ENCODE results near the gene CD83. TPM values are rescaled to one million over a fixed set of nuclear protein-coding genes. Genes with fewer than 3 reads are reported as not detected.
"Not testable (repeated sequence)": the region's sequence is repeated elsewhere in the genome, so short reads cannot be mapped to it uniquely, and the experiment has no call there.

The CD83 gene
- total RNA-seq, 1 experiment from 2014 or later = 7.0 TPM

- Histone ChIP-seq H4K5ac (ENCODE audit: insufficient read length, low read depth, low read length) (no peak overlapping the region), H2AK5ac (ENCODE audit: insufficient read length, low read length) (no peak overlapping the region), H3K79me1 (ENCODE audit: insufficient read depth, low read depth, low read length, poor library complexity, severe bottlenecking) (no peaks in the 10 kb centered on the region), H3K4me1 (ENCODE audit: insufficient read depth, low read length) (0 out of 2 replicates have a peak, but pooled peaks cover 2% of the 10 kb centered on the region), H3K4me2 (ENCODE audit: insufficient read depth, insufficient read length, low read length) (no peak overlapping the region), H4K8ac (replicated peaks; ENCODE audit: insufficient read length, low read depth, low read length) (no peak overlapping the region), H3K4ac (ENCODE audit: low read depth, low read length) (no peak overlapping the region), H2BK15ac (ENCODE audit: low read depth, low read length) (no peak overlapping the region), H3K27me3 (ENCODE audit: insufficient read depth, low read length) (no peaks in the 10 kb centered on the region; the same call in 1 of the 2 replicates), H4K91ac (ENCODE audit: insufficient read length, low read depth, low read length) (no peak overlapping the region), H2AFZ (ENCODE audit: low read length) (no peak overlapping the region), H3K27ac (ENCODE audit: insufficient read length, low read depth, low read length) (no peak overlapping the region), H3K14ac (ENCODE audit: insufficient read depth, low read length) (no peak overlapping the region), H3K23me2 (ENCODE audit: insufficient read length, low read depth, low read length, poor library complexity, severe bottlenecking) (no peaks in the 10 kb centered on the region), H2BK5ac (ENCODE audit: insufficient read length, low read length) (no peak overlapping the region), H2BK120ac (ENCODE audit: low read depth, low read length, poor library complexity, severe bottlenecking) (no peak overlapping the region), H3K56ac (ENCODE audit: insufficient read length, low read depth, low read length) (no peak overlapping the region), H3K9ac (ENCODE audit: extremely low read depth, insufficient read length, low read length) (no peak overlapping the region), H3K9me3 (ENCODE audit: control insufficient read depth, low read depth, low read length) (no peaks in the 10 kb centered on the region), H3K18ac (ENCODE audit: insufficient read length, low read depth, low read length) (no peak overlapping the region), H3T11ph (ENCODE audit: low read length) (no peak overlapping the region), H2BK20ac (ENCODE audit: low read depth, low read length, poor library complexity, severe bottlenecking) (no peak overlapping the region), H3K23ac (ENCODE audit: insufficient read length, low read depth, low read length) (no peak overlapping the region), H2BK12ac (ENCODE audit: insufficient read length, low read depth, low read length) (no peak overlapping the region), H3K79me2 (ENCODE audit: insufficient read depth, low read length) (no peaks in the 10 kb centered on the region), H4K20me1 (ENCODE audit: control insufficient read depth, insufficient read depth, insufficient read length) (no peaks in the 10 kb centered on the region)
- no peak for DNase-seq
- Mint-ChIP-seq H3K4me3 (no peak overlapping the region), H3K36me3 (ENCODE audit: insufficient read depth in 1 of 3, low read depth in 3 of 3) (no peaks in the 10 kb centered on the region), H3K4me1 (peaks cover 6% of the 10 kb centered on the region in 2 experiments; a peak in 3 of 4 replicates), H3K27me3 (ENCODE audit: low read depth) (peaks cover 6% of the 10 kb centered on the region), H3K9me3 (no peaks in the 10 kb centered on the region; a peak in 1 of 5 replicates), H3K27ac (no peak overlapping the region)
- TF ChIP-seq, protein P1, sequence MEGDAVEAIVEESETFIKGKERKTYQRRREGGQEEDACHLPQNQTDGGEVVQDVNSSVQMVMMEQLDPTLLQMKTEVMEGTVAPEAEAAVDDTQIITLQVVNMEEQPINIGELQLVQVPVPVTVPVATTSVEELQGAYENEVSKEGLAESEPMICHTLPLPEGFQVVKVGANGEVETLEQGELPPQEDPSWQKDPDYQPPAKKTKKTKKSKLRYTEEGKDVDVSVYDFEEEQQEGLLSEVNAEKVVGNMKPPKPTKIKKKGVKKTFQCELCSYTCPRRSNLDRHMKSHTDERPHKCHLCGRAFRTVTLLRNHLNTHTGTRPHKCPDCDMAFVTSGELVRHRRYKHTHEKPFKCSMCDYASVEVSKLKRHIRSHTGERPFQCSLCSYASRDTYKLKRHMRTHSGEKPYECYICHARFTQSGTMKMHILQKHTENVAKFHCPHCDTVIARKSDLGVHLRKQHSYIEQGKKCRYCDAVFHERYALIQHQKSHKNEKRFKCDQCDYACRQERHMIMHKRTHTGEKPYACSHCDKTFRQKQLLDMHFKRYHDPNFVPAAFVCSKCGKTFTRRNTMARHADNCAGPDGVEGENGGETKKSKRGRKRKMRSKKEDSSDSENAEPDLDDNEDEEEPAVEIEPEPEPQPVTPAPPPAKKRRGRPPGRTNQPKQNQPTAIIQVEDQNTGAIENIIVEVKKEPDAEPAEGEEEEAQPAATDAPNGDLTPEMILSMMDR (conservative IDR thresholded peaks at IDR 0.05) = no peak
- no CpG with 5 or more reads among the region's 7 CpGs for WGBS (ENCODE audit: extremely low coverage, insufficient read length, low lambda C conversion rate)
Observed at GRCh38 chr6:14149739-14150130, 32.2 kb downstream of the CD83 start.

DNA sequence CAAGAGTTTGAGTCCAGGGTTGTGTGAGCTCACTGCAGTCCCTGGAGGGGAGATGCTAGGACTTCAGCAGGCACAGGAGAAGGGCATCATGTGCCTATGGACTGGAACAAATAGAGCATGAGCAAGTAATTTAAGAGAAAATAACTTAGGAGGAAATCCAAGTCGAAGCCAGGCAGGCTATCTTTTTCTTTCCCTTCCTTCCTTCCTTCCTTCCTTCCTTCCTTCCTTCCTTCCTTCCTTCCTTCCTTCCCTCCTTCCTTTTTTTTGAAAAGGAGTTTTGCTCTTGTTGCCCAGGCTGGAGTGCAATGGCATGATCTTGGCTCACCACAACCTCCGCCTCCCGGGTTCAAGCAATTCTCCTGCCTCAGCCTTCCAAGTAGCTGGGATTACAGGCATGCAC is 33.7 kb downstream of the CD83 start:
- H3K4me2 ChIP-seq (ENCODE audit: insufficient read depth, insufficient read length, low read length); H3K79me1 ChIP-seq (ENCODE audit: insufficient read depth, low read depth, low read length, poor library complexity, severe bottlenecking); H3K9me3 ChIP-seq (ENCODE audit: control insufficient read depth, low read depth, low read length); H3K27me3 Mint-ChIP-seq (ENCODE audit: low read depth); H3K23me2 ChIP-seq (ENCODE audit: insufficient read length, low read depth, low read length, poor library complexity, severe bottlenecking); H3K27me3 ChIP-seq (ENCODE audit: insufficient read depth, low read length); H3K4me1 Mint-ChIP-seq; H4K8ac ChIP-seq (replicated peaks; ENCODE audit: insufficient read length, low read depth, low read length); H3K79me2 ChIP-seq (ENCODE audit: insufficient read depth, low read length); H2BK15ac ChIP-seq (ENCODE audit: low read depth, low read length); H3K4ac ChIP-seq (ENCODE audit: low read depth, low read length); H3K27ac Mint-ChIP-seq; H3K14ac ChIP-seq (ENCODE audit: insufficient read depth, low read length); H3K9me3 Mint-ChIP-seq; H2AK5ac ChIP-seq (ENCODE audit: insufficient read length, low read length); H4K20me1 ChIP-seq (ENCODE audit: control insufficient read depth, insufficient read depth, insufficient read length); H3K36me3 Mint-ChIP-seq (ENCODE audit: insufficient read depth in 1 of 3, low read depth in 3 of 3); H3K23ac ChIP-seq (ENCODE audit: insufficient read length, low read depth, low read length); H3T11ph ChIP-seq (ENCODE audit: low read length); H3K4me3 Mint-ChIP-seq; H3K56ac ChIP-seq (ENCODE audit: insufficient read length, low read depth, low read length); H4K91ac ChIP-seq (ENCODE audit: insufficient read length, low read depth, low read length); H3K18ac ChIP-seq (ENCODE audit: insufficient read length, low read depth, low read length); H2AFZ ChIP-seq (ENCODE audit: low read length); H4K5ac ChIP-seq (ENCODE audit: insufficient read length, low read depth, low read length); H2BK120ac ChIP-seq (ENCODE audit: low read depth, low read length, poor library complexity, severe bottlenecking); H2BK5ac ChIP-seq (ENCODE audit: insufficient read length, low read length); H3K9ac ChIP-seq (ENCODE audit: extremely low read depth, insufficient read length, low read length); H2BK20ac ChIP-seq (ENCODE audit: low read depth, low read length, poor library complexity, severe bottlenecking); H3K4me1 ChIP-seq (ENCODE audit: insufficient read depth, low read length); H2BK12ac ChIP-seq (ENCODE audit: insufficient read length, low read depth, low read length); DNase-seq; H3K27ac ChIP-seq (ENCODE audit: insufficient read length, low read depth, low read length): not testable (repeated sequence)
- no CpG with 5 or more reads among the region's 3 CpGs for WGBS (ENCODE audit: extremely low coverage, insufficient read length, low lambda C conversion rate)
